A673 (cell line): Measurements from ENCODE around the gene ZNF740. TPM values are rescaled to one million over a fixed set of nuclear protein-coding genes. Genes with fewer than 3 reads are reported as not detected.

Experiments
- BruUV-seq: library from RNA; stranded (reverse); fragments of 400-500 nt; replicated peaks from 2 replicates; lab custom pipeline; 2021; lab: Mats Ljungman, UMichigan
- CTCF ChIA-PET: fragments of 300-600 bp; sonication (Branson Sonifier 250); formaldehyde crosslinking; loops from one replicate; lab custom pipeline; 2022; ENCODE audit warnings: antibody characterized with exemption; lab: Charles Lee
- POLR2A ChIA-PET: fragments of 300-600 bp; sonication (Branson Sonifier 250); formaldehyde crosslinking; loops from one replicate; lab custom pipeline; 2022; ENCODE audit warnings: antibody characterized with exemption; ENCODE audit not compliant: low non-redundant PET; lab: Charles Lee
- DNase-seq: peaks from one replicate; pipeline ENCODE4 v3.0.0-alpha.2; 2015; ENCODE audit warnings: low spot score
- H3K27ac ChIP-seq: fragments of 200-600 bp; sonication (generic); 2 replicates; pipeline ENCODE4 v1.5.1; 2016; ENCODE audit warnings: mixed run types, low read depth, mild to moderate bottlenecking, mixed read lengths, antibody characterized with exemption, low read length; ENCODE audit not compliant: poor library complexity, severe bottlenecking
- H3K27me3 ChIP-seq: fragments of 200-600 bp; sonication (generic); replicated peaks from 2 replicates; pipeline ENCODE4 v1.6.1; 2017; ENCODE audit warnings: mixed run types, low read depth, mild to moderate bottlenecking, mixed read lengths, antibody characterized with exemption, low read length; ENCODE audit not compliant: insufficient read depth, poor library complexity
- H3K36me3 ChIP-seq: fragments of 200-600 bp; sonication (generic); 2 replicates; pipeline ENCODE4 v1.6.1; 2016; ENCODE audit warnings: mixed run types, mild to moderate bottlenecking, mixed read lengths, antibody characterized with exemption, low read length; ENCODE audit not compliant: insufficient read depth, poor library complexity, severe bottlenecking
- H3K4me1 ChIP-seq: fragments of 200-600 bp; sonication (generic); 2 replicates; pipeline ENCODE4 v1.6.1; 2017; ENCODE audit warnings: mixed run types, mild to moderate bottlenecking, mixed read lengths, antibody characterized with exemption, low read length; ENCODE audit not compliant: insufficient read depth, poor library complexity, severe bottlenecking
- H3K4me3 ChIP-seq: fragments of 200-600 bp; sonication (generic); 2 replicates; pipeline ENCODE4 v1.5.1; 2016; ENCODE audit warnings: low read depth, mixed run types, mild to moderate bottlenecking, mixed read lengths, low read length; ENCODE audit not compliant: poor library complexity, severe bottlenecking
- H3K9me3 ChIP-seq: fragments of 200-600 bp; sonication (generic); 2 replicates; pipeline ENCODE4 v1.6.1; 2016; ENCODE audit warnings: mixed run types, low read depth, mild to moderate bottlenecking, mixed read lengths, antibody characterized with exemption, low read length; ENCODE audit not compliant: poor library complexity, severe bottlenecking
- EZH2 ChIP-seq: fragments of 200-600 bp; sonication (generic); IDR thresholded peaks from 2 replicates; pipeline ENCODE4 v1.6.1; 2017; ENCODE audit warnings: borderline replicate concordance, low read depth, mild to moderate bottlenecking, mixed read lengths, antibody characterized with exemption, low read length; ENCODE audit not compliant: poor library complexity, severe bottlenecking
- intact Hi-C: fragments of 100-400 bp; cut with micrococcal nuclease; formaldehyde crosslinking; loops from one replicate; pipeline ENCODE4 v1.10.0; 2022; ENCODE audit not compliant: unreplicated experiment
- total RNA-seq: library from RNA; stranded (reverse); gene quantifications from 2 replicates; pipeline ENCODE4 v1.2.3, GENCODE V29; 2021
- TF ChIP-seq, protein P1 (sequence below): fragments of 300-800, 200-600 bp; sonication (generic); conservative IDR thresholded peaks from 2 replicates; pipeline ENCODE4 v1.5.1; 2017; ENCODE audit warnings: low read depth, mild to moderate bottlenecking, antibody characterized with exemption, low read length, moderate library complexity, mixed read lengths

Gene ZNF740
- total RNA-seq, 1 experiment from 2014 or later: 48.6 TPM

DNA sequence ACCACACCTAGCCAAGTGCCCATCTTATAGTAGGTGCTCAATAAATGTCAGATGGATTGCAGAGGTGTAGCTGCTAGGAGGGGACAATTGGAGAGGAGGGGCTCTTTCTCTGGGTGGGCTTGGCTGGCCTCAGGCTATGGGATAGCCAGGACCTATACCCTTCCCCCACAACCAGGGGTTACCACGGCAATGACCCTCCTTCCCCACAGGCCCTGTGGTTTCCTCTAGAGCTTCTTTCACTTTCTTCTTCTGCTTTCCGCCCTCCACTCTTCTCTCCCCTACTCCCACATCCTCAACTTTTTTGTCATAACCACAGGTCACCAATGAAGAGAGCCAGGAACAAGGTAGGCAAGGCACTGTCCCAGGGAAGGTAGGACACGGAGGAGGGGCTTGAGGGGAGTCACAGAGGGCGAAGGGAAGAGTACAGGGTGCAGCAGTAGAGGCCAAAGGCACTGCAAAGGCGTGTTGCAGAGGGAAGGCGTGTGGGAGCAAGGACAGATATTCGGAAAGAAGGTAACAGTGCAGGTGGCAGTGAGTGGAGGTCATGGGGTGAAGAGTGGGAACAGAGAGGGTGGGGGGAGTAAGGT lies 28.4 kb downstream of the ZNF740 start:
- CTCF ChIA-PET: no interaction called here
- no peak for DNase-seq
- peaks cover 14% of the 10 kb centered on the region for H3K36me3 ChIP-seq
- intact Hi-C loops: no loop called here
- no peak overlapping the region for H3K4me3 ChIP-seq
- no peaks in the 10 kb centered on the region for H3K9me3 ChIP-seq
- no peak overlapping the region for H3K27ac ChIP-seq
- TF ChIP-seq EZH2: no peak
- TF ChIP-seq, protein P1, sequence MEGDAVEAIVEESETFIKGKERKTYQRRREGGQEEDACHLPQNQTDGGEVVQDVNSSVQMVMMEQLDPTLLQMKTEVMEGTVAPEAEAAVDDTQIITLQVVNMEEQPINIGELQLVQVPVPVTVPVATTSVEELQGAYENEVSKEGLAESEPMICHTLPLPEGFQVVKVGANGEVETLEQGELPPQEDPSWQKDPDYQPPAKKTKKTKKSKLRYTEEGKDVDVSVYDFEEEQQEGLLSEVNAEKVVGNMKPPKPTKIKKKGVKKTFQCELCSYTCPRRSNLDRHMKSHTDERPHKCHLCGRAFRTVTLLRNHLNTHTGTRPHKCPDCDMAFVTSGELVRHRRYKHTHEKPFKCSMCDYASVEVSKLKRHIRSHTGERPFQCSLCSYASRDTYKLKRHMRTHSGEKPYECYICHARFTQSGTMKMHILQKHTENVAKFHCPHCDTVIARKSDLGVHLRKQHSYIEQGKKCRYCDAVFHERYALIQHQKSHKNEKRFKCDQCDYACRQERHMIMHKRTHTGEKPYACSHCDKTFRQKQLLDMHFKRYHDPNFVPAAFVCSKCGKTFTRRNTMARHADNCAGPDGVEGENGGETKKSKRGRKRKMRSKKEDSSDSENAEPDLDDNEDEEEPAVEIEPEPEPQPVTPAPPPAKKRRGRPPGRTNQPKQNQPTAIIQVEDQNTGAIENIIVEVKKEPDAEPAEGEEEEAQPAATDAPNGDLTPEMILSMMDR: no peak
- H3K27me3 ChIP-seq: no peaks in the 10 kb centered on the region
- POLR2A ChIA-PET: no interaction called here
- no TSS peak for BruUV-seq
- H3K4me1 ChIP-seq: no peaks in the 10 kb centered on the region

- Histone ChIP-seq H3K27me3 (no peaks in the 10 kb centered on the region), H3K9me3 (no peaks in the 10 kb centered on the region), H3K4me1 (no peaks in the 10 kb centered on the region), H3K27ac (no peak overlapping the region), H3K36me3 (peaks cover 14% of the 10 kb centered on the region), H3K4me3 (no peak overlapping the region)
- ChIA-PET CTCF (interaction anchor here (0.6 kb wide), 1 partner anchor 78 kb away, joined by 3 read pairs; no protein-coding TSS in a partner anchor), POLR2A (no interaction called here)
- no TSS peak for BruUV-seq
- intact Hi-C loops: no loop called here
- no peak for DNase-seq
- no peak for TF ChIP-seq EZH2
- TF ChIP-seq, protein P1: no peak
Measured at GRCh38 chr12:53210843-53211242, 30.3 kb downstream of the ZNF740 start.

DNA sequence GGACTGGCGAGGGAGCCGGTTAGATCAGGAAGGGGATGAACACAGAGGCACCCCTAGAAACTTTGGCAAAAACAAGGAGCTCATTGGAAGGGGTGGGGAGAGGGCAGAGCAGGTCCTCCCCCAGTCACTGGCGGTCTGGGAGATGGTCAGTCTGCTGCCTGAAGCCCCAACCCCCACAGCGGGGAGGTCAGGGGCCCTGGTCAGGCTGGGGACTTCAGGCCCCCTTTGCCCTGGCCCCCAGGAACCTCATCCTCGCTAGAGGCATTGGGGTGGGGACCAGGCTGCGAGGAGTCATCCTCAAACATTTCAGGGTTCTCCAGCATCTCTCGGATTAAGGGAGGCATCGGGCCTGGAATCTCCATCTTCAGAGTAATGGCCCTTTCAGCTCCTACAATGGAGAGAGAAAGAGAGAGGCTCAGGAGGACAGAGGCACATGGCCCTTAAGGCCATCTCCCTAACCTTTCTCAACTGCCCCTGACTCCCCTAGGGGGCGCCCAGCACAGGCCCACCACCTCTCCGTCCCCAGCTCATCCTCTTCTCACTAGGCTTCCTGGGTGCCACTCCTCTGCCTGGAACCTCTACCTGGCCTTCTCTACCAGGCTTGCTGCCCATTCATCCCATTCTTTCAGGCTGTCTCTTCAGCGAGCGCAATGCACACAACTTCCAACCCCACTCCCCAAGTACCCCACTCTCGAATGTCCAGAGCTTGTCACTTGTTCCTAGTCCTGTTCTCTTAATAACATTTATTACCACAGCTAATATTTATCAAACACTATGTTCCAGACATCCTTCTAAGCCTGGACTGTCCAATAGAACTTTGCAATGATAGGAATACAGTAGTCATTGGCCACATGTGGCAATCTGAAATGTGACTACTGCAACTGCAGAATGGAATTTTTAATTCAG lies 31.2 kb downstream of the ZNF740 start:
- TF ChIP-seq, protein P1: peak; percentile 40
- no peak for TF ChIP-seq EZH2
- Histone ChIP-seq H3K27me3 (no peaks in the 10 kb centered on the region), H3K27ac (no peak overlapping the region), H3K4me1 (peaks cover 2% of the 10 kb centered on the region), H3K4me3 (no peak overlapping the region), H3K36me3 (peaks cover 14% of the 10 kb centered on the region), H3K9me3 (no peaks in the 10 kb centered on the region)
- intact Hi-C loops: loop anchor here (2.0 kb wide), 1 partner anchor 297 kb away; no protein-coding TSS in a partner anchor
- no peak for DNase-seq
- ChIA-PET POLR2A (no interaction called here), CTCF (interaction anchor here (0.6 to 1.4 kb wide), 5 partner anchors 9 to 110 kb away, joined by 3 to 6 read pairs (median 4); partner anchors contain the start of genes AAAS and ESPL1)
- BruUV-seq: no TSS peak
